ENCODE measurements around the gene COL28A1.

The COL28A1 gene

DNA sequence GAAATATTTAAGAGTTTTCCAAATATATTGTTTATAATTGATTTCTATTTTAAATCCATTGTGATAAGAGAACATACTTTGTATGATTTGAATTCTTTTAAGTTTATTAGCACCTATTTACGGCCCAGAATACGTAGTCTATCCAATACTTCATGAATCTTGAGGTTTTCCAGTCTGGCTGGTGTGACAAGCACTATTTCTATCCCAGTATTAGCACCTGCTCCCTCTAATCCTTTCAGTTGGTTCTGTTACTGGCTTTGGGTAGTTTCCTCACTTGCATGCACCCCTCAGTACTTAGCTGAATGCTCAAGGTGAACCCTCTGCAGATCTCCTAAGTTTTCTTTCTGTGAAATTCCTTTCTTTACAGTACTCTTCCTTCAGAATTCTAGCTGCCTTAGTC lies 186.5 kb downstream of the COL28A1 start:
- Histone ChIP-seq H3K27ac (ENCODE audit: low read depth, low read length) (no peak overlapping the region), H3K18ac (ENCODE audit: low read length) (no peak overlapping the region), H2AFZ (ENCODE audit: insufficient read depth, low read length, poor library complexity) (no peak overlapping the region), H3K14ac (ENCODE audit: low read length) (no peak overlapping the region), H3K79me2 (ENCODE audit: control insufficient read depth, insufficient read depth, low read length, poor library complexity) (no peaks in the 10 kb centered on the region), H3K23ac (ENCODE audit: low read length) (no peak overlapping the region), H2AK5ac (ENCODE audit: low read length) (no peak overlapping the region), H3K36me3 (ENCODE audit: control insufficient read depth in 1 of 2, insufficient read depth in 2 of 2, low read length in 2 of 2) (no peaks in the 10 kb centered on the region), H2BK5ac (ENCODE audit: low read depth, low read length, poor library complexity) (no peak overlapping the region), H3K9ac (ENCODE audit: low read length) (no peak overlapping the region), H4K8ac (ENCODE audit: low read depth, low read length) (no peak overlapping the region), H3K9me3 (ENCODE audit: insufficient read depth, low read depth, low read length) (no peaks in the 10 kb centered on the region), H2BK120ac (ENCODE audit: insufficient read depth, low read length, poor library complexity) (no peak overlapping the region), H4K12ac (ENCODE audit: low read depth, low read length) (no peak overlapping the region), H4K91ac (ENCODE audit: low read depth, low read length) (no peak overlapping the region), H3K4me1 (ENCODE audit: control insufficient read depth in 1 of 2, insufficient read depth in 2 of 2, low read length in 2 of 2) (peaks cover 0 to 2% of the 10 kb centered on the region in 2 experiments), H3K4me3 (ENCODE audit: low read depth, low read length) (no peak overlapping the region), H3K4ac (ENCODE audit: low read depth, low read length) (no peak overlapping the region), H3K27me3 (ENCODE audit: insufficient read depth, low read length) (no peaks in the 10 kb centered on the region), H3K79me1 (ENCODE audit: low read length) (no peaks in the 10 kb centered on the region), H3K4me2 (ENCODE audit: low read length) (no peak overlapping the region), H2BK12ac (ENCODE audit: low read length) (no peak overlapping the region)
- DNase-seq: no peak
- WGBS (ENCODE audit: extremely low coverage, insufficient coverage, insufficient read length): no CpG with 5 or more reads among the region's 2 CpGs

DNA sequence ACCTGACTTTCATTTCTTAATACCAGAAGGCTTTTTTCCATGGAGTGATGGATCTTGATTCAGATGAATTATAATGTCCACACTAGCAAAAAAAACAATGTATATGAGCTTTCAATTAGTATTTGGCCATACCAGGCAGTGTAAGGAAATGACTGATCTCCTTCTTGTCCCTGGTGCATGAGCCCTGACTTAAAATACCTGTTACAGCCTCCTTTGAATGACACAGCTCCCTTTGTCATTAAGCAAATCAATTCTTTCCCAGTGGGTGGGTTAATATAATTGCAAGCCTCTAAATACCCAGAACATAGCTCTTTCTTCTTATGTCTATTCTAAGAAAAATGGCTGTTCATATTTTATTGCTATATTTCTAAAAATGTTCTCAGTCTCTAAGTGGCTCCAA lies 188.6 kb downstream of the COL28A1 start:
- Histone ChIP-seq H4K12ac (ENCODE audit: low read depth, low read length) (no peak overlapping the region), H3K14ac (ENCODE audit: low read length) (no peak overlapping the region), H3K4ac (ENCODE audit: low read depth, low read length) (no peak overlapping the region), H3K79me2 (ENCODE audit: control insufficient read depth, insufficient read depth, low read length, poor library complexity) (no peaks in the 10 kb centered on the region), H3K4me1 (ENCODE audit: control insufficient read depth in 1 of 2, insufficient read depth in 2 of 2, low read length in 2 of 2) (no peaks in the 10 kb centered on the region), H3K79me1 (ENCODE audit: low read length) (no peaks in the 10 kb centered on the region), H3K4me3 (ENCODE audit: low read depth, low read length) (no peak overlapping the region), H3K18ac (ENCODE audit: low read length) (no peak overlapping the region), H3K23ac (ENCODE audit: low read length) (no peak overlapping the region), H4K8ac (ENCODE audit: low read depth, low read length) (no peak overlapping the region), H3K9me3 (ENCODE audit: insufficient read depth, low read depth, low read length) (no peaks in the 10 kb centered on the region), H2AK5ac (ENCODE audit: low read length) (no peak overlapping the region), H2BK5ac (ENCODE audit: low read depth, low read length, poor library complexity) (no peak overlapping the region), H3K27ac (ENCODE audit: low read depth, low read length) (no peak overlapping the region), H2BK120ac (ENCODE audit: insufficient read depth, low read length, poor library complexity) (no peak overlapping the region), H3K36me3 (ENCODE audit: control insufficient read depth in 1 of 2, insufficient read depth in 2 of 2, low read length in 2 of 2) (no peaks in the 10 kb centered on the region), H3K27me3 (ENCODE audit: insufficient read depth, low read length) (no peaks in the 10 kb centered on the region), H2BK12ac (ENCODE audit: low read length) (no peak overlapping the region), H3K9ac (ENCODE audit: low read length) (no peak overlapping the region), H2AFZ (ENCODE audit: insufficient read depth, low read length, poor library complexity) (no peak overlapping the region), H4K91ac (ENCODE audit: low read depth, low read length) (no peak overlapping the region), H3K4me2 (ENCODE audit: low read length) (no peak overlapping the region)
- DNase-seq: no peak

DNA sequence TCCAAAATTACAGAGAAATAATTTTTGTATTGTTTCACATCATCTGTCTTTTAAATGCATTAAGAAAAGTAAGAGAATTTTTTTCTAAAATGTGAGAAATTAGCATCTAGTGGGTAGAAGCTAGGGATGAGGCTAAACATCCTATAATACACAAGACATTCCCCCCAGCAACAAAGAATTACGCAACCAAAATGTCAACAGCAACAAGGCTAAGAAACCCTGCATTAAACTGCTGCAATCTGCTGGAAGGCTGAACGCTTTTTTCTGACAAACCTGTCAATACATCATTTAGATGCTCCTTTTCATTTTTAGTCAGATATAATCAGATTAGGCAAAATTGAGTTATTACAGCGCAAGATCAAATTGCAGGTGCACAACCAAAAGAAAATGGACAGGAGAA lies 191.1 kb downstream of the COL28A1 start:
- no peaks in the 10 kb centered on the region for H3K79me1 ChIP-seq (ENCODE audit: low read length)
- H3K27me3 ChIP-seq (ENCODE audit: insufficient read depth, low read length): no peaks in the 10 kb centered on the region
- no peak overlapping the region for H3K14ac ChIP-seq (ENCODE audit: low read length)
- no peak overlapping the region for H3K4me3 ChIP-seq (ENCODE audit: low read depth, low read length)
- H4K12ac ChIP-seq (ENCODE audit: low read depth, low read length): no peak overlapping the region
- no peak overlapping the region for H4K8ac ChIP-seq (ENCODE audit: low read depth, low read length)
- no peak overlapping the region for H2AK5ac ChIP-seq (ENCODE audit: low read length)
- H3K4me1 ChIP-seq (ENCODE audit: control insufficient read depth in 1 of 2, insufficient read depth in 2 of 2, low read length in 2 of 2): no peaks in the 10 kb centered on the region
- no CpG with 5 or more reads among the region's 3 CpGs for WGBS (ENCODE audit: extremely low coverage, insufficient coverage, insufficient read length)
- H2BK12ac ChIP-seq (ENCODE audit: low read length): no peak overlapping the region
- H3K9ac ChIP-seq (ENCODE audit: low read length): no peak overlapping the region
- no peaks in the 10 kb centered on the region for H3K36me3 ChIP-seq (ENCODE audit: control insufficient read depth in 1 of 2, insufficient read depth in 2 of 2, low read length in 2 of 2)
- H3K18ac ChIP-seq (ENCODE audit: low read length): no peak overlapping the region
- no peaks in the 10 kb centered on the region for H3K79me2 ChIP-seq (ENCODE audit: control insufficient read depth, insufficient read depth, low read length, poor library complexity)
- H2BK5ac ChIP-seq (ENCODE audit: low read depth, low read length, poor library complexity): no peak overlapping the region
- H2AFZ ChIP-seq (ENCODE audit: insufficient read depth, low read length, poor library complexity): no peak overlapping the region
- no peak overlapping the region for H3K4ac ChIP-seq (ENCODE audit: low read depth, low read length)
- H2BK120ac ChIP-seq (ENCODE audit: insufficient read depth, low read length, poor library complexity): no peak overlapping the region
- no peak overlapping the region for H3K4me2 ChIP-seq (ENCODE audit: low read length)
- no peak overlapping the region for H3K23ac ChIP-seq (ENCODE audit: low read length)
- no peak for DNase-seq
- no peak overlapping the region for H4K91ac ChIP-seq (ENCODE audit: low read depth, low read length)
- no peaks in the 10 kb centered on the region for H3K9me3 ChIP-seq (ENCODE audit: insufficient read depth, low read depth, low read length)
- no peak overlapping the region for H3K27ac ChIP-seq (ENCODE audit: low read depth, low read length)

DNA sequence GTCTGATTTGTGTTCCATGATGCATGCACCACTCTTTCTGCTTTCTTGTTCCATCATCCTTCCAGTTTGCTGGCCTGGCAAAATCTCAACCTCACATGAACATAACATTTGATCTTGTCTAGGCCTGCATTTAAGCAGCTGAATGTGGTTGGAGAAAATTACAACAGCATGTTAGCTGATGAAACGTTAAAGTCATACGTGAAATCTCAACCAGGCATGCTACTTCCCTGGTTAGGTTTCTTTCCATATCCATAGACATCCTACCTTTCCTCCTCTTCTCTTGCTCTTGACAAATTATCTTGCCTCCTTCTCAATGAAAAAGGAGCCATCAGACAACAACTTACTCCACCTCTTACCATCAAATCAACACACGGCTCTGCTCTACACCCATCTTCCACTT lies 199.8 kb downstream of the COL28A1 start:
- H3K9me3 ChIP-seq (ENCODE audit: insufficient read depth, low read depth, low read length): no peaks in the 10 kb centered on the region
- H2BK12ac ChIP-seq (ENCODE audit: low read length): no peak overlapping the region
- H2BK5ac ChIP-seq (ENCODE audit: low read depth, low read length, poor library complexity): no peak overlapping the region
- H3K79me2 ChIP-seq (ENCODE audit: control insufficient read depth, insufficient read depth, low read length, poor library complexity): no peaks in the 10 kb centered on the region
- H3K4ac ChIP-seq (ENCODE audit: low read depth, low read length): no peak overlapping the region
- H3K23ac ChIP-seq (ENCODE audit: low read length): no peak overlapping the region
- no peaks in the 10 kb centered on the region for H3K79me1 ChIP-seq (ENCODE audit: low read length)
- H3K4me1 ChIP-seq (ENCODE audit: control insufficient read depth in 1 of 2, insufficient read depth in 2 of 2, low read length in 2 of 2): peaks cover 0 to 4% of the 10 kb centered on the region in 2 experiments
- no peak overlapping the region for H4K8ac ChIP-seq (ENCODE audit: low read depth, low read length)
- no CpG with 5 or more reads among the region's 3 CpGs for WGBS (ENCODE audit: extremely low coverage, insufficient coverage, insufficient read length)
- H4K12ac ChIP-seq (ENCODE audit: low read depth, low read length): no peak overlapping the region
- no peaks in the 10 kb centered on the region for H3K27me3 ChIP-seq (ENCODE audit: insufficient read depth, low read length)
- no peaks in the 10 kb centered on the region for H3K36me3 ChIP-seq (ENCODE audit: control insufficient read depth in 1 of 2, insufficient read depth in 2 of 2, low read length in 2 of 2)
- H2BK120ac ChIP-seq (ENCODE audit: insufficient read depth, low read length, poor library complexity): no peak overlapping the region
- no peak overlapping the region for H4K91ac ChIP-seq (ENCODE audit: low read depth, low read length)
- no peak overlapping the region for H3K4me3 ChIP-seq (ENCODE audit: low read depth, low read length)
- no peak overlapping the region for H3K18ac ChIP-seq (ENCODE audit: low read length)
- no peak for DNase-seq
- H3K27ac ChIP-seq (ENCODE audit: low read depth, low read length): no peak overlapping the region
- H3K9ac ChIP-seq (ENCODE audit: low read length): no peak overlapping the region
- no peak overlapping the region for H3K14ac ChIP-seq (ENCODE audit: low read length)
- H2AK5ac ChIP-seq (ENCODE audit: low read length): no peak overlapping the region
- H2AFZ ChIP-seq (ENCODE audit: insufficient read depth, low read length, poor library complexity): no peak overlapping the region
- no peak overlapping the region for H3K4me2 ChIP-seq (ENCODE audit: low read length)

All from trophoblast cell (in vitro differentiated cells and primary cell).